ENCODE data around the gene PMEPA1. TPM values are rescaled to one million over a fixed set of nuclear protein-coding genes. Genes with fewer than 3 reads are reported as not detected.

PMEPA1 gene
- total RNA-seq, 1 experiment from 2014 or later: 163 TPM

DNA sequence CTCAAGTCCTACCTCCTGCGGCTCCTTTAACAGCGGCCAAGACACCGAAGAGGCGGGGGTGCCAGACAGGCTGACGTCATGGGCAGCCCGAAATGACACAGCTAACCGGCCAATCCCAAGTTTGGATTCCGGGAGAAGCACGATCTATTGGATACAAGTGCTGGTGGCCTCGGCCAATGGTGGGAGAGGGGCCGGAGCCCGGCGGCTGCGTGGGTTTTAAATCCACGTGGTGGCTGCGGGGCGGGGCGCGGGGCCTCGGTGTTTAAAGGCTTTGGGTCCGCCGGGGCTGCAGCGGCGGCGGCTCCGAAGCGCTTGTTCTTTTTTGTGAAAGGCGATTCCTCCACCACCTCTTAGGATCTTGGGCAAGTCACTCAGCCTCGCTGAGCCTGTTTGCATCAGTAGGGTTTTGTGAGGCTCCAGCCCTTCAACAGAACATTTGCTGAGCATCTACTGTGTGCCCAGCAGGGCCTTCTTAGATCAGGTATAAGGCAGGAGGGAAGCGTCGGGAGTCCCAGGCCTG, 8.7 kb upstream of the PMEPA1 start:
- ChIA-PET POLR2A (ENCODE audit: unreplicated experiment) (interaction anchor here (0.6 to 1.0 kb wide), 3 partner anchors 8 to 26 kb away, joined by 3 to 4 read pairs (median 4); no protein-coding TSS in a partner anchor), CTCF (no interaction called here)
- Histone ChIP-seq H3K4me2 (peak overlapping the region; percentile 93), H3K9me2 (ENCODE audit: insufficient read depth) (no peaks in the 10 kb centered on the region), H3K4me1 (replicated peaks; ENCODE audit: insufficient read depth) (peaks cover 42% of the 10 kb centered on the region), H3K79me2 (ENCODE audit: low read depth) (peaks cover under 1% of the 10 kb centered on the region; the same call in 1 of the 2 replicates), H4K20me1 (ENCODE audit: insufficient read depth) (no peaks in the 10 kb centered on the region), H3K4me3 (peak overlapping the region; percentile 60), H3F3A (ENCODE audit: insufficient read depth, low read depth) (peaks cover 13% of the 10 kb centered on the region), H3K27me3 (ENCODE audit: insufficient read depth, low read depth) (no peaks in the 10 kb centered on the region), H3K36me3 (ENCODE audit: low read depth) (no peaks in the 10 kb centered on the region), H3K27ac (peak overlapping the region; percentile 76), H2AFZ (peak overlapping the region; percentile 68), H3K9me3 (ENCODE audit: insufficient read depth, low read depth) (no peaks in the 10 kb centered on the region)
- DNase-seq: peak; percentile 97 to 98
- intact Hi-C loops (cut with micrococcal nuclease; ENCODE audit: unreplicated experiment): loop anchor here (1.0 to 2.0 kb wide), 4 partner anchors 30 to 296 kb away; no protein-coding TSS in a partner anchor
- no TSS peak for BruUV-seq (replicated peaks)
- TF ChIP-seq EZH2 (IDR thresholded peaks at IDR 0.05; ENCODE audit: low read depth) (no peak), CTCF (conservative IDR thresholded peaks at IDR 0.05) (no peak)

DNA sequence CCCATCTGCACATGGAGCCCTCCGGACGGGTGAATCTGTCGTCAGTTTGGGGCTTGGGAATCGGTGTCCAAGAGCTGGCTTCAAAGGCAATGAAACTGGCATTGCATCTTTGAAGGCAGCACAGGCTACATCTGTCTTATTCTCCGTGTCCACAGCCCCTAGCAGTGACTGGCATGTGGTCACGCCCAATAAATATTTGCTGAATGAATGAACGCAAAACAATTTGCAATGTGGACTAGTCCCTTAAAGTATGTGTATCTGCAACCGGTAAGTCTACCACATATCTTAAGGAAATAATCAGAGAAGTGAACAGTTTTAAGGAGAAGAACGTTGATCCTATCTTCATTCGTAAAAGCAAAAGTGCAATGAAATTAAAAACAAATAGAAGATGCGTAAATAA, 8.0 kb upstream of the PMEPA1 start:
- Histone ChIP-seq H3K9me2 (ENCODE audit: insufficient read depth) (no peaks in the 10 kb centered on the region), H3K4me1 (replicated peaks; ENCODE audit: insufficient read depth) (peaks cover 50% of the 10 kb centered on the region), H3K27ac (peak overlapping the region; percentile 76), H3K79me2 (ENCODE audit: low read depth) (peaks cover 8% of the 10 kb centered on the region; the same call in 1 of the 2 replicates), H3K27me3 (ENCODE audit: insufficient read depth, low read depth) (no peaks in the 10 kb centered on the region), H3K9me3 (ENCODE audit: insufficient read depth, low read depth) (no peaks in the 10 kb centered on the region), H3K36me3 (ENCODE audit: low read depth) (no peaks in the 10 kb centered on the region), H4K20me1 (ENCODE audit: insufficient read depth) (no peaks in the 10 kb centered on the region), H3K4me3 (peak overlapping the region; percentile 55), H3F3A (ENCODE audit: insufficient read depth, low read depth) (peaks cover 20% of the 10 kb centered on the region), H2AFZ (peak overlapping the region; percentile 61; the same call in 1 of the 2 replicates), H3K4me2 (peak overlapping the region; percentile 93)
- peak; percentile 64 to 99 for DNase-seq
- ChIA-PET POLR2A (ENCODE audit: unreplicated experiment) (interaction anchor here (1.0 kb wide), 1 partner anchor 19 kb away, joined by 4 read pairs; no protein-coding TSS in a partner anchor), CTCF (no interaction called here)
- intact Hi-C loops (cut with micrococcal nuclease; ENCODE audit: unreplicated experiment): loop anchor here (1.0 to 2.0 kb wide), 4 partner anchors 31 to 297 kb away; no protein-coding TSS in a partner anchor
- TF ChIP-seq EZH2 (IDR thresholded peaks at IDR 0.05; ENCODE audit: low read depth): no peak
- TF ChIP-seq CTCF (conservative IDR thresholded peaks at IDR 0.05): no peak
- no TSS peak for BruUV-seq (replicated peaks)

- no peak overlapping the region for H2AFZ ChIP-seq
- H3K27ac ChIP-seq: no peak overlapping the region
- H3K4me2 ChIP-seq: peak overlapping the region; percentile 93; the same call in 1 of the 2 replicates
- no peak overlapping the region for H3K4me3 ChIP-seq
- no peaks in the 10 kb centered on the region for H3K9me2 ChIP-seq (ENCODE audit: insufficient read depth)
- TF ChIP-seq EZH2 (IDR thresholded peaks at IDR 0.05; ENCODE audit: low read depth) (no peak), CTCF (conservative IDR thresholded peaks at IDR 0.05) (no peak)
- POLR2A ChIA-PET (ENCODE audit: unreplicated experiment): no interaction called here
- no TSS peak for BruUV-seq (replicated peaks)
- intact Hi-C loops (cut with micrococcal nuclease; ENCODE audit: unreplicated experiment): no loop called here
- H3K36me3 ChIP-seq (ENCODE audit: low read depth): no peaks in the 10 kb centered on the region
- no peaks in the 10 kb centered on the region for H3K9me3 ChIP-seq (ENCODE audit: insufficient read depth, low read depth)
- peaks cover 59% of the 10 kb centered on the region for H3K4me1 ChIP-seq (replicated peaks; ENCODE audit: insufficient read depth)
- no peaks in the 10 kb centered on the region for H3K27me3 ChIP-seq (ENCODE audit: insufficient read depth, low read depth)
- H3F3A ChIP-seq (ENCODE audit: insufficient read depth, low read depth): peaks cover 25% of the 10 kb centered on the region
- H3K79me2 ChIP-seq (ENCODE audit: low read depth): peaks cover 17% of the 10 kb centered on the region
- DNase-seq: no peak
- CTCF ChIA-PET: no interaction called here
- no peaks in the 10 kb centered on the region for H4K20me1 ChIP-seq (ENCODE audit: insufficient read depth)
Observed at GRCh38 chr20:57716901-57717300, 7.1 kb upstream of the PMEPA1 start.
